NCI-H526 treated with DMSO at 0.1 percent for 48 hours (cell line): Measurements from ENCODE around the gene ABL2.
"Not testable (repeated sequence)": the region's sequence is repeated elsewhere in the genome, so short reads cannot be mapped to it uniquely, and the experiment has no call there.

Experiments
- DNase-seq: peaks from one replicate; lab custom pipeline; 2025; lab: John Stamatoyannopoulos, UW

ABL2 gene

DNA sequence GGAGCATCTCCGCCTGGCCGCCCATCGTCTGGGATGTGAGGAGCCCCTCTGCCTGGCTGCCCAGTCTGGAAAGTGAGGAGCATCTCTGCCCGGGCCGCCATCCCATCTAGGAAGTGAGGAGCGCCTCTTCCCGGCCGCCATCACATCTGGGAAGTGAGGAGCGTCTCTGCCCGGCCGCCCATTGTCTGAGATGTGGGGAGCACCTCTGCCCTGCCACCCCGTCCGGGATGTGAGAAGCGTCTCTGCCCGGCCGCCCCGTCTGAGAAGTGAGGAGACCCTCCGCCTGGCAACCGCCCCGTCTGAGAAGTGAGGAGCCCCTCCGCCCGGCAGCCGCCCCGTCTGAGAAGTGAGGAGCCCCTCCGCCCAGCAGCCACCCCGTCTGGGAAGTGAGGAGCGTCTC lies 94.3 kb downstream of the ABL2 start:
- not testable (repeated sequence) for DNase-seq

DNA sequence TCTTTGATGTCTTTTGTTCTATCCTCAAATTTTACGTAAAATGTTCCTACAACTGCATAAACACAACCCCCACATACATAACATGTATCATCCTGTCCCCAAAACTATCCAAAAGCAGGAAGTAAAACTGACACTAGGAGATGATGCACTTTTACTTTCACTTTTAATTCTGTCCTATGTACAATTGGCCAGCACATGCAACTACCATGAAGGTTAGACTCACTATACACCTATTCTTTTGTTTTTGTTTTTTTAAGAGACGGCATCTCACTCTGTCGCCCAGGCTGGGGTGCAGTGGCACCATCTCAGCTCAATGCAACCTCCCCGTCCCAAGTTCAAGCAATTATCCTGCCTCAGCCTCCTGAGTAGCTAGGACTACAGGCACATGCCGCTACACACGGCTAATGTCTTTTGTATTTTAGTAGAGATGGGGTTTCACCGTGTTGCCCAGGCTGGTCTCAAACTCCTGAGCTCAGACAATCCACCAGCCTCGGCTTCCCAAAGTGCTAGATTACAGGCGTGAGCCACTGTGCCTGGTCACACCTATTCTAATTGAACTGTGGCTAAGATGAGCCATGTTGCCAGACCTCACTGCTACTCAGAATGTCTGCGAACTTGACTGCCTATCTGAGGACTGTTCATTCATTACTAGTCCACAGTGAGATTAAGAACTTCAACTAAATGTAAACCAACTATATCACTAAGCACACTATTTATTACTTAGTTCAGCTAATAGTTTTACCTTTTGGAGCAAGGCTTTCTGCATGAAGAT lies 99.6 kb downstream of the ABL2 start:
- no peak for DNase-seq

DNA sequence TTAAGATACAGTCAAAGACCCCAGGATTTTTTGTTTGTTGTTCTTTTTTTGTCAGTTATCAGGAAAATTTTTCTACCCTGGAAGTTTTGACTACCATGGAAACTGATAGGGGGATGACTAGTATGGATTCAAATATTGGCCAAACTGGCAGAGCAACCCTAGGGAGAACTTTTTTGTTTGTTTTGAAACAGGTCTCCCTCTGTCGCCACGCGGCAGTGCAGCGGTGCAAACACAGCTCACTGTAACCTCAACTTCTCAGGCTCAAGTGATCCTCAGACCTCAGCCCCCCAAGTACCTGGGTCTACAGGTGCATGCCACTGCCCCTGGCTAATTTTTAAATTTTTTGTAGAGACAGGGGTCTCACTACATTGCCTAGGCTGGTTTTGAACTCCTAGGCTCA lies 101.0 kb downstream of the ABL2 start:
- peak; percentile 27 for DNase-seq

DNA sequence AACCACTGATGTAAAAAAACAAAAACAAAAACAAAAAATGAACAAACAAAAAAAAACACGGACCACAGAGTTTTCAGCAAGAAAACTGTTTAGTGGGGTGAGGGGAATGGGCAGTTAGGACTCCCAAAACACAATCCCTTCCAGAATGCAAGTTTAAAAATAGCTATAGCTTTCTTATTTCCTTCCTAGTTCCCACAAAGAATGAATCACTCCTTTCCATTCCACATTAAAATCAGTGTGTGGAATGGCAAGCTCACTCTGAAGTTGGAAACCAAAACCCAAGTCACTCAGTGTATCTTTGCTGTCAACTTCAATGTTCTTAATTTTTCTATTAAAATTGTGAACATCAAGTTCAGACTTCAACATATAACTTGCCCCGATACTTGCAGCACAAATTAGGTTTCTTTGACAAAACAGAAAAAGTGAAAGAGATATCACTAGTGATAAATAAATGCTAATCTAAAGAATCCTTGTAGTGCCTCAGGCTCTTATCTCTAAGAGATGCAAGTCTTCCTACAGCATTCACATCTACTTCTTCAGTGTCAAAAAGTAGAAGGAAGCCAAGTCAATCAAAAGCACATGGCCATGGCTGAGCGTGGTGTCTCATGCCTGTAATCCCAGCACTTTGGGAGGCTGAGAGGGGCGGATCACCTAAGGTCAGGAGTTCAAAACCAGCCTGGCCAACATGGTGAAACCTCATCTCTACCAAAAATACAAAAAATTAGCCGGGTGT lies 102.1 kb downstream of the ABL2 start:
- no peak for DNase-seq

DNA sequence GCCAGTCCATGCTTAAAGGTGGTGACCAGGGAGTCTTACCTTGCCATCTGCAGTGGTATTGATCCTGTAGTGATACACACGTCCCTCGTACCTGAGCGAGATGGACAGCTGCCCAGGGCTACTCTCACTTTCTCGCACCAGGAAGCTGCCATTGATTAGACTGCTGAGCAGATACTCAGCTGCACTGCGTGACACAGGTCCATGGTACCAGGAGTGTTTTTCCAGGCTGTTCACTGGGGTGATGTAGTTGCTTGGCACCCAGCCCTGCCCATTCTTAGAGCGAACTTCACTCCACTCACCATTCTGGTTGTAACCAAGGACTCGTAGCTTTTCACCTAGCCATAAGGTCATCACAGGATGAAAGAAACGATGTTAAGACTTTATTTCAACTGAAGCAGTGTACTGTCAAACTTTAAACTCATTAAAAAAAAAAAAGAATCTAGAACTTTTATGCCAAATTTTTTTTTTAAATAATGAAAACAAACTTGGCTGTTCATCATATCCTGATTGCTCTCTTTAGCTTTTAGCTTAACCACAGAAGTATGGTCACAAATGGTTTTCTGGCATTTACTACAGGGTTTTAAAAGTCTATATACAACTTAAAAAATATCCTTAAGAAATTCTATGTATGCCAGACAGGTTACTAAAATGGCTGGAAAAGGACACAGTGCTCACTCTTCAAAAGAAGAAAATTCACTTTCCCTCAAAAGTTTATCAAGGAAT lies 103.0 kb downstream of the ABL2 start:
- no peak for DNase-seq

DNA sequence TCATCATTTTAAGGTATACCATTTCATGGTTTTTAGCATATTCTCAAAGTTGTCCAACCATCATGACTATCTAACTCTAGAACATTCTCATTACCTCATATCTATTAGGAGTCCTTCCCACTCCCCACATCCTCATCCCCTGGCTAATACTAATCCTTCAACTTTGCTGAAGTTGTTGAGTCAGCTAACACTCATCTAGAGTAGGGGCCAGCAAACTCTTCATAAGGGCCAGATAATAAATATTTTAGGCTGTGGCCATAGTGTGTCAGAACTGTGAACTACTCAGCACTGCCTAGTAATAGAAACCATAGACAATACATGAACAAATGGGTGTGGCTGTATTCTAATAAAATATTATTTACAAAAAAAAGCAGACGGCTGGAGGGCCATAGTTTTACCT lies 104.6 kb downstream of the ABL2 start:
- no peak for DNase-seq

DNA sequence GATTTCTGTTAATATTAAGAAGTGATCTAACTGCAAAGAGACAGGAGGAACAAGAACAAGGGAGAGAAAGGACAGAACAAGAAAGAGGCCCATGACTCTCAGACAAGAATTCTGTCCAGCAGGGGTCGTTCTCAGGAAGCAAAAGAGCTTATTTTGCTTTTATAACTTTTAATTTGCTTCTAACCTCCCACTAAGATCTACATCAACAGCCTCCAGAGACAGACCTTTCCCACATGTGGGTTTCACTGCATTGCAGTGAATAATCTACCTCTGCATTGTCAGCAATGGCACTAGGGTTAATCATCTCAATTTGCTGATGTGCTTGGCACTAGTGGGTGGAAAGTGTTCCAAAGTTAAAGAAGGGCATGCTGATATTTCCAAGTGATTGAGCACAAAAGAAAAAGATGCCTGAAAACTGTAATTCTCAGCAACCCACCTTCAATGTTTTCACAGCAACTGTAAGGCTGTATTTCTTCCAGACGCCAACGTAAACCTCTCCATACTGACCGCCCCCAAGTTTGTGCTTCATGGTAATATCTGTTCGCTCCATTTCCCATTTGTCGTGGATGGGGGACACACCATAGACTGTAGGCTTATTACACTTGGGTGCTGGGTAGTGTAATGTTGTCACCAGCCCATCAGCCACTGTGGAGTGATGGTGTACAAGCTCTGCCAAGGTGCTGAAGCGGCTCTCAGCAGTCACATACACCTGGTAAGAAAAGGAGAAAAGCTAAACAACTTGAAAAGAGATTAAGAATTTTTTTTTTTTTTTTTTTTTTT lies 108.1 kb downstream of the ABL2 start:
- peak; percentile 63 for DNase-seq

DNA sequence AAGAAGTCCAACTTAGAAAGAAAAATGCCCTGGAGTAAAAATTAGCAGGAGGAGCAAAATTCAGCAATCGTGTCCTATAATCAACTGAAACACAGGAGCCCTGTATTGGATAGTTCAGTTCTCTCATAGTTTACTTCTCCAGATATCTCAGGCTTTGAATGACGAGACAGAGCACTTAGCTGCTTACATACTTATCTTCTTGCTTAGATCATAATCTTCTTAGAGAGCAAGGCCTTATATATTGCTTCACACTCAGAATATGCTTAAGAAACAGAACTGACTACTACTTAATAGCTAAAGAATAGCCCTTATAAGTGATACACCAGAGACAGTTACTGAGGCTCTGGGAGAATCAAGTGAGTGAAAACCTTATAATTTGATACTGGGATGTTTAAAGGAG lies 108.7 kb downstream of the ABL2 start:
- DNase-seq = no peak

DNA sequence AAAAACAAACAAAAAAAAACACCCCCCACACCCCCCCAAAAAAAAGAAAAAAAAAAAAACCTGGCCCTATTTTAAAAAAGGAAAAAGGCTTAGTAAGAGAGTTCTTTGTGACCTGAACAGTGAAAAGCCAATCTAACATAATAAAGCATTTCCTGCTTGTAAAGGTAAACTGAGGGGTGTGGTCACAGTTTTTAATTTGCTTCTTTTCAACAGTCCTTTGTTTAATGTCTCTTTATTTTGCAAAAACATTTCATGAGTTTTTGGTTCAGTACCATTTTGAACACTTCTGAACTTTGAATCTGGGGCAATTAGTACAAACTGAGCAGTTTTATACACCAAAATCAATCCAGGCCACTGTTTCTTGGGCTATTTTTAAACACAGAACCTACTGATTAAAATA lies 110.0 kb downstream of the ABL2 start:
- DNase-seq = no peak

DNA sequence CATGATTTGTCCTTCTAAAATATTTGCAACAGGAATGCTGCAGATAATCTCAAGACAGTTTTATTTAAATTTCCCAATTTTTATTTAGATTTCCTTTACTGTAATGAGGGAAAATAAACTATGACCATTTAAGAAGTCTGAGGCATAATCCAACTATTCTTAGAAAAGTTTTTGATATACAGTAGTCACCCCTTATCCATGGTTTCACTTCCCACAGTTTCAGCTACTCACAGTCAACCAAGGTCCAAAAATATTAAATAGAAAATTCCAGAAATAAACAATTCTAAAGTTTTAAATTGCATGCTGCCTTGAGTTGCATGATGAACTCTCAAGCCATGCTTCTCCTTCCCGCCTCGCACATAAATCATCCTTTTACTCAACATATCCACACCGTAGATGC lies 114.3 kb downstream of the ABL2 start:
- no peak for DNase-seq

DNA sequence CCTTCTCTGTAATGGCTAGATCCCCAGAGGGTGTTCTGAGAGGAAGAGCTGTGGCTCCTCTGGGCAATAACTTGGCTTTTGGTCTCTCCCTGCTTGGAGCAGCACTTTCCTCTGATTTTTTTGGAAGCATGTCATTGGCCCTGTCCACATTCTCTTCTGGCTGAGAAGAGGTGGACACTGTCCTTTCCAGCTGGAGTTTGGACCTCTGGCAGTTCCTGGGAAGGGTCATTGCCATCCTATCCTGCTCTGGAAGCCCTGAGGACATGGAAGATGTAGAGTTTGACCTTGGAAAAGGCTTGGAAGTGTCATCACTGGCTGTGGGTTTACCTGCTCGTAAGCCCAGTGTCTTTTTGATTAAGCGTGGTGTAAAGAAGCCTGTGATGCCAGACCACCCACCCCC lies 120.8 kb downstream of the ABL2 start:
- DNase-seq = no peak

DNA sequence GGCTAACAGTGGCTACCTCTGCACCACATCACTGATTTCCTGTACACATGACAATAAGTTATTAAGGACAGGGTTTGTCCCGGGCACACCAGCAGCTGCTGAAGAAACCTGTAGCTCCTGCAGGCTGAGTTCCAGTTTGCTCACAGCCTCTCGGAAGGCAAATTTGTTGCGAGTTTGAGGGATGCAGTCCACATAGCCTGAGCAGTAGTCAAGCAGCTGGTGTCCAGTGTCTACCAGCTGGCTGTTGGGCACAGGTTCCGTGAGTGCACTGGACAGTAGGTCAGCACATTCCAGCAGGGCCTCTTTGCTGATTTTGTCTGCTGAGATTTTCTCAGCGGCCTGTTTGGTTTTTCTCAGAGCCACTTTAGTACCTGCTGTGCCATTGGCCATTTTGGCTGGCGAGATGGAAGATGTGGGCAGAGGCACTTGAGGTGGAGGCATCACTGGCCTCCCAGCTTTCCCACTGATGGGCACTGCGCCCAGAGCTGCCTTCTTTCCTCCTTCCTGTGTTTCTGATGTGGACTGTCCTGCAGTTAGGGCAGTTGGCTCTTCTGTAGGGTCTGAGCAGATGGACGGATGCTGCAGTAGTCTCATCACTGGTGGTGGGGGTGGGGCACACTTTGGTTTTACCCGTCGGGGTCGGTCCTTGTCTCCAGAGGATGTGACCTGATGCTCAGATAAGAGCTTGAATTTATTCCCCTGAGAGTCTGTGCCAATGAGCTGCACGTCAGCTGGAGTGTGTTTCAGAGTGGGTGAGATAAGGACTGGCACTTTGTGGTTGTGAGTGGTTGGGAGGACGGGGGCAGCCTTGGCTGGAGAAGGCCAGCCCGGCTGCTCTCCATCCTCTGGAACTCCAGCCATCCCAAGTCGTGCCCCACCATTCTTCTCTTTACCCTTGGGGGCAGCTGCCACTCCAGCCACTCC lies 121.5 kb downstream of the ABL2 start:
- no peak for DNase-seq

DNA sequence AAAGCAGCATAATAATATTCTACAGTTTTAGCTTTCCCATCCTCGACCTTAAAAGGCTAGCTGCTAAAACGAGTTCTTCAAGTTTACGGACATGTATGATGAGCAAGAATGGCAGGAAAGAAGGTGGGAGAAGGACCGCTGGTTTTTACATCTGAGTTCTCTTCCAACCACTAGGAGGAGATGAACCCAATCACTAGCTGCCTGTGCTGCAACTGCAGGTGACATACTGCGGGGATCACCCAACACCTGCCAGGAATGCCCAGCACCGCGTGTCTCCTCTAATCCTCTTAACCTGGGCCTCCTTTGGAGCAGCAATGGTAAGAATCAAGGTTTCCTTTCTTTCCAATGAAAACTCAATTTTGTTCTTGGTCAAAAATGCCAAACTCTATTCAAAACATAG lies 124.1 kb downstream of the ABL2 start:
- peak; percentile 92 for DNase-seq

DNA sequence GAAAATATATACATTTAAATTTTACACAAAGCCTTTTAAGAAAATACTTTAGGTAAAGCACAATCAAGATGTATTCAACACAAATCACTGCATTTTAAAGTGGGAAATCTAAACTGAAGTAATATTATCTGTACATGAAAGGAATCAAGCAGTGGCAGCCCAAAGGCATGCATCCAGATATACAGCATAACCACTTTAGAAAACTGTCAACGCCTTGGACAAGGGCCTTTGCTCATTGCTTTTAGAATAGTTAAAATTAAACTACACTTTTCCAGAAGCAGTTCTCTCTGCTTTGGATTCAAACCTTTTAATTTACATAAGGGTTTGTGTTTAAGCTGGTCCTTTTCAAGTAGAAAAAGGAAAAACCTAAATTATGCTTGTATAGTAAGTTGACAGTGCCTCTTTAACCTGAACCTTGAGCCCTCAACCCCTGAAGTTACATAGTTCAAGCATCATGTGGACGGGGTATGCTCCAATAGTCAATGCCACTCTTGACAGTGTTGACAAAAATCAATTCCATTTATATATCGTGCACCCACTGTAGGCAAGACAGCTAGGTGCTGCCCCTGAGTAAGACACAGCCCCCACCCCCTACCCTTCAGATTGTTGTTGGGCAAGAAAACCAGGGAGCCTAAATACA lies 124.7 kb downstream of the ABL2 start:
- DNase-seq = no peak

DNA sequence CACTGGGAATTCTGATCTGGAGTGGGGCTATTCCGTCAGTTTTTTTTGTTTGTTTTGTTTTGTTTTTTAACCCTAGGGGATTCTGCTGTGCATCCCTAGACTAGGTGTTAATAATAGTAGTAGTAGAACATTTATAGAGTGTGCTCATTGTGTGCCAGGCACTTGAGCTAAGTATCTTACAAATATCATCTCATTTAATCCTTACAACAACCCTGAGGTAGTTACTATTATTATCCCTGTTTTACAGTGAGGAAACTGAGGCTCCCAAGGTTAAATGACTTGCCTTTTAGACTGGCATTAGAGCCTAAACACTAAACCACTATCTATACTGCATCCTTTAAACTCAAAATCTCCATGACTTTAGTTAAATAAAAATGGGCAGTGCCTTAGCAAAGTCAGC lies 125.5 kb downstream of the ABL2 start:
- DNase-seq = no peak

DNA sequence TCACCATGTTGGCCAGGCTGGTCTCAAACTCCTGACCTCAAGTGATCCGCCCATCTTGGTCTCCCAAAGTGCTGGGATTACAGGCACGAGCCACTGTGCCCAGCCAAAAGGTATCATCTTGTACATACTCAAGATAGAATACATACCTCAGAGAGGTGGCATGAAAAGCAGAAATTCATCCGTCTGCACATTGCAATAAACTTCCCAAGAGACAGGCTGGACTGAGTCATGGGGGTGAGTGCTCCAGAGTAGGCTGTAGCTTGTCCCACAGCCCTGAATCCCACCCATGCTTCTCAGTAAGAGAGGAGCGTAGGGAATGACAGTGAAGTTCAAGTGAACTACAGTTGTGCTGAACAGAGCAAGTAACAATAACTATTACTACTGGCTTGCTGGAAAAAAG lies 127.9 kb downstream of the ABL2 start:
- no peak for DNase-seq

DNA sequence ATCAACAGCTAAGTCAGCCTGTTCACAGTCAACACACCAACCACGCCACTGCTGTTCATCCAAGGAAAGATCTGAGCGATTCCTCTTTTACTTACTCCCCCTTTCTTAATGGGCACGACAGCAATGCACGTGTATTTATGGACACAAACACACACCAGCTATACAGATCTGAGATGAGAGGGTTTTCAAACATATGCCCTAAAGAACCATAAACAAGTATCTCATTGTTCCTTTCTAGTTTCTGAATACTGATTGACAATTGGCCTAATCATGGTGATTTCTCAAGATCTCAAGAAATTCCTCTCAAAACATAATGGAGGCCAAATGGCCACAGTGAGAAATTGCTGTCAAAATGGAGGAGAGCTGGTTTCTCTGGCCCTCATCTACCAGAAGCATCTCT lies 129.6 kb downstream of the ABL2 start:
- no peak for DNase-seq

DNA sequence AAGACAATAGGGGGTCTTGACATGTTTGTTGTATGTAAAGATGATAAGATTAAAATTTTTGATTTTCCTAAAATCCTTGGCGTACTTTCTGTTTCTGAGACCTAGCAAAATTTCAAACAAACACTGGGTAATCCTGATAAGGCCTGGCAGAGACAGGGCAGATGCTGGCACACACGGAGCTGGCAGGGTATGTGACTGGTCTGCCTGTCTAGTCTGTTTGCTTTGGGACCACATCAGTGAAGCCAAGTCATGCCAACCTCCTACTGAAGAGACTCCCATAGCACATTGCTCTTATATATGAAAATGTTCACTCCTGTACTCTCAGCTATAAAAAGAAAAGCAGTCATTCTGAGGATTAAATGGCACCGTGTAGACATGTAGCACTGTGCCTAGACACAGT lies 133.6 kb downstream of the ABL2 start:
- DNase-seq = no peak

DNA sequence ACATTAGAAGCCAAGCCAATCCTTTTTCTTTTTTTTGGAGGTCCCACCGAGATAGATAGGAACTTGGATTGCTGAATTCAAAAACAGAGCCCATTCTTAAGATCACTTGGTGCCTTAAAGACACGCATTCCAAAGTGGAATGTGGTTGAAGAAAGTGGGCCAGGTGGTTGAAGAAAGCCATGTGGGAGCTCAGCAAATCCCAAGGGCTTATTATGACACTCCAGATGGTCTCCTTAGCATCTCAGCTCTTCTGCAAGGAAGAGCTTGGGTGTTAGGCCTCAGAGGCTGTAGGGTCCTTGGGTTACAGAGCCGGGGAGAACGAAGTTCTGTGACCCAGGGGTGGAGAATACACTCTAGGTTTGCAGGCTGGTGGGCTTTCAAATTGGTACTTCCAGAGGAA lies 134.1 kb downstream of the ABL2 start:
- no peak for DNase-seq

DNA sequence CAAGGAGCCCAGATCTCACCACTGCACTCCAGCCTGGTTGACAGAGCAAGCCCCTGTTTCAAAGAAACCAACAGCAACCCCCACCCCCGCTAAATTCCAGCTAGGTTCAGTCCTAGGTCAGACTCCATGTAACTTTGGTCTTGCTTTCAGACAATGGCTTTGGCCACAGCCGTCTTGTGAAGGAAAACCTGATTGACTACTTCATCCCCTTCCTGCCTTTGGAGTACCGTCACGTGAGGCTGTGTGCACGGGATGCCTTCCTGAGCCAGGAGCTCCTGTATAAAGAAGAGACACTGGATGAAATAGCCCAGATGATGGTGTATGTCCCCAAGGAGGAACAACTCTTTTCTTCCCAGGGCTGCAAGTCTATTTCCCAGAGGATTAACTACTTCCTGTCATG lies 134.7 kb downstream of the ABL2 start:
- DNase-seq = no peak
